Body of pancreas (tissue), 4 donors: Measurements from ENCODE around the gene GPR158.

Source experiments
- POLR2A ChIP-seq, 3 donors: fragments of 450-650 bp; IDR thresholded peaks; one replicate each; pipeline ENCODE4 v1.6.1; 2016; ENCODE audit warnings: antibody characterized with exemption in 3 of 3, mild to moderate bottlenecking in 2 of 3
- TF ChIP-seq, protein P1 (sequence below), 7 experiments: fragments of 450-650 bp in 4 of 7; fragments of 200-600 bp in 3 of 7; sonication (generic) in 3 of 7; IDR thresholded peaks; one replicate each; pipeline ENCODE4 v1.5.1; 2016 to 2019; ENCODE audit warnings: antibody characterized with exemption in 7 of 7

DNA sequence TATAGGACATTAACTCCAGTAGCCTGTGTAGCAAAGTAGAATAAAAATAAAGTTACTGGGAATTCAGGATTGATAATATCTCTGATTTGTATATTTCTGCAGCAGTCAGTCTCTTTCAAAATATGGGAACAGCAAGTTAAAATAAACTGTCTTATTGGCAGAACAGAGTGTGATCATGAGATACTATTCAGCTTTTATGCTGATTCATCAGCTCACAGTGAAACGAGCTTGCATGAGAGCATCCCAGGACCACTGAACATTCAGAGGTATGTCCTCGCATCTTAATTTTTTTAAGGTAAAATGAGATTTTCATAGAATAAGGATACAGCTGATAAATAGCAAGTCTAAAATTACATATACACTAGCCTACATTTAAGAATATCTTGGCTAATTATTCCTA lies 476.7 kb downstream of the GPR158 start:
- TF ChIP-seq, protein P1, sequence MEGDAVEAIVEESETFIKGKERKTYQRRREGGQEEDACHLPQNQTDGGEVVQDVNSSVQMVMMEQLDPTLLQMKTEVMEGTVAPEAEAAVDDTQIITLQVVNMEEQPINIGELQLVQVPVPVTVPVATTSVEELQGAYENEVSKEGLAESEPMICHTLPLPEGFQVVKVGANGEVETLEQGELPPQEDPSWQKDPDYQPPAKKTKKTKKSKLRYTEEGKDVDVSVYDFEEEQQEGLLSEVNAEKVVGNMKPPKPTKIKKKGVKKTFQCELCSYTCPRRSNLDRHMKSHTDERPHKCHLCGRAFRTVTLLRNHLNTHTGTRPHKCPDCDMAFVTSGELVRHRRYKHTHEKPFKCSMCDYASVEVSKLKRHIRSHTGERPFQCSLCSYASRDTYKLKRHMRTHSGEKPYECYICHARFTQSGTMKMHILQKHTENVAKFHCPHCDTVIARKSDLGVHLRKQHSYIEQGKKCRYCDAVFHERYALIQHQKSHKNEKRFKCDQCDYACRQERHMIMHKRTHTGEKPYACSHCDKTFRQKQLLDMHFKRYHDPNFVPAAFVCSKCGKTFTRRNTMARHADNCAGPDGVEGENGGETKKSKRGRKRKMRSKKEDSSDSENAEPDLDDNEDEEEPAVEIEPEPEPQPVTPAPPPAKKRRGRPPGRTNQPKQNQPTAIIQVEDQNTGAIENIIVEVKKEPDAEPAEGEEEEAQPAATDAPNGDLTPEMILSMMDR (IDR thresholded peaks at IDR 0.05), result no peak
- TF ChIP-seq POLR2A (IDR thresholded peaks at IDR 0.05), result no peak
